ENCODE data around the gene PPP1R13B. TPM values are rescaled to one million over a fixed set of nuclear protein-coding genes. Genes with fewer than 3 reads are reported as not detected.
A peak's percentile ranks its signal among the peaks of the same experiment; 100 is the strongest.

The PPP1R13B gene
- total and polyA plus RNA-seq, 2 donors from 2014 or later, result 15.1 to 69.4 TPM

GRCh38 chr14:103727313-103727980 lies 119.9 kb downstream of the PPP1R13B start:
- FAIRE-seq (no peak), DNase-seq (peak; percentile 71 to 78 (median 74))
- H3K9ac ChIP-seq (ENCODE audit: low read length in 3 of 3), result no peak overlapping the region
- H3K36me3 ChIP-seq (ENCODE audit: control insufficient read depth in 2 of 3, insufficient read depth in 3 of 3, low read length in 3 of 3), result peaks cover 2 to 22% (median 4%) of the 10 kb centered on the region in 3 donors
- H3K27ac ChIP-seq (ENCODE audit: low read depth in 2 of 2, low read length in 2 of 2), result no peak overlapping the region
- no peaks in the 10 kb centered on the region for H3K9me3 ChIP-seq (ENCODE audit: control insufficient read depth in 2 of 3, insufficient read depth in 1 of 3, low read length in 3 of 3)
- H3K4me3 ChIP-seq (ENCODE audit: low read length in 3 of 3), result no peak overlapping the region
- no peaks in the 10 kb centered on the region for H3K27me3 ChIP-seq (ENCODE audit: control insufficient read depth, insufficient read depth, low read length)
- TF ChIP-seq, protein P1, sequence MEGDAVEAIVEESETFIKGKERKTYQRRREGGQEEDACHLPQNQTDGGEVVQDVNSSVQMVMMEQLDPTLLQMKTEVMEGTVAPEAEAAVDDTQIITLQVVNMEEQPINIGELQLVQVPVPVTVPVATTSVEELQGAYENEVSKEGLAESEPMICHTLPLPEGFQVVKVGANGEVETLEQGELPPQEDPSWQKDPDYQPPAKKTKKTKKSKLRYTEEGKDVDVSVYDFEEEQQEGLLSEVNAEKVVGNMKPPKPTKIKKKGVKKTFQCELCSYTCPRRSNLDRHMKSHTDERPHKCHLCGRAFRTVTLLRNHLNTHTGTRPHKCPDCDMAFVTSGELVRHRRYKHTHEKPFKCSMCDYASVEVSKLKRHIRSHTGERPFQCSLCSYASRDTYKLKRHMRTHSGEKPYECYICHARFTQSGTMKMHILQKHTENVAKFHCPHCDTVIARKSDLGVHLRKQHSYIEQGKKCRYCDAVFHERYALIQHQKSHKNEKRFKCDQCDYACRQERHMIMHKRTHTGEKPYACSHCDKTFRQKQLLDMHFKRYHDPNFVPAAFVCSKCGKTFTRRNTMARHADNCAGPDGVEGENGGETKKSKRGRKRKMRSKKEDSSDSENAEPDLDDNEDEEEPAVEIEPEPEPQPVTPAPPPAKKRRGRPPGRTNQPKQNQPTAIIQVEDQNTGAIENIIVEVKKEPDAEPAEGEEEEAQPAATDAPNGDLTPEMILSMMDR (IDR thresholded peaks at IDR 0.05; ENCODE audit: borderline replicate concordance, extremely low read depth, insufficient read depth), result peak; percentile 7
- intact Hi-C loops (cut with DNase I), result no loop called here
- H3K4me1 ChIP-seq (ENCODE audit: control insufficient read depth in 2 of 3, insufficient read depth in 2 of 3, low read depth in 1 of 3, low read length in 3 of 3), result peaks cover 0 to 7% (median 0%) of the 10 kb centered on the region in 3 donors

GRCh38 chr14:103726474-103726873 lies 120.9 kb downstream of the PPP1R13B start:
- H3K27me3 ChIP-seq (ENCODE audit: control insufficient read depth, insufficient read depth, low read length), result no peaks in the 10 kb centered on the region
- H3K9me3 ChIP-seq (ENCODE audit: control insufficient read depth in 2 of 3, insufficient read depth in 1 of 3, low read length in 3 of 3), result no peaks in the 10 kb centered on the region
- FAIRE-seq, result no peak
- H3K36me3 ChIP-seq (ENCODE audit: control insufficient read depth in 2 of 3, insufficient read depth in 3 of 3, low read length in 3 of 3), result peaks cover 2 to 22% (median 4%) of the 10 kb centered on the region in 3 donors
- H3K27ac ChIP-seq (ENCODE audit: low read depth in 2 of 2, low read length in 2 of 2), result no peak overlapping the region
- peaks cover 0 to 7% (median 0%) of the 10 kb centered on the region in 3 donors for H3K4me1 ChIP-seq (ENCODE audit: control insufficient read depth in 2 of 3, insufficient read depth in 2 of 3, low read depth in 1 of 3, low read length in 3 of 3)
- intact Hi-C loops (cut with DNase I), result no loop called here
- no peak overlapping the region for H3K9ac ChIP-seq (ENCODE audit: low read length in 3 of 3)
- TF ChIP-seq, protein P1 (IDR thresholded peaks at IDR 0.05; ENCODE audit: borderline replicate concordance, extremely low read depth, insufficient read depth), result no peak
- no peak for DNase-seq
- no peak overlapping the region for H3K4me3 ChIP-seq (ENCODE audit: low read length in 3 of 3)

DNA sequence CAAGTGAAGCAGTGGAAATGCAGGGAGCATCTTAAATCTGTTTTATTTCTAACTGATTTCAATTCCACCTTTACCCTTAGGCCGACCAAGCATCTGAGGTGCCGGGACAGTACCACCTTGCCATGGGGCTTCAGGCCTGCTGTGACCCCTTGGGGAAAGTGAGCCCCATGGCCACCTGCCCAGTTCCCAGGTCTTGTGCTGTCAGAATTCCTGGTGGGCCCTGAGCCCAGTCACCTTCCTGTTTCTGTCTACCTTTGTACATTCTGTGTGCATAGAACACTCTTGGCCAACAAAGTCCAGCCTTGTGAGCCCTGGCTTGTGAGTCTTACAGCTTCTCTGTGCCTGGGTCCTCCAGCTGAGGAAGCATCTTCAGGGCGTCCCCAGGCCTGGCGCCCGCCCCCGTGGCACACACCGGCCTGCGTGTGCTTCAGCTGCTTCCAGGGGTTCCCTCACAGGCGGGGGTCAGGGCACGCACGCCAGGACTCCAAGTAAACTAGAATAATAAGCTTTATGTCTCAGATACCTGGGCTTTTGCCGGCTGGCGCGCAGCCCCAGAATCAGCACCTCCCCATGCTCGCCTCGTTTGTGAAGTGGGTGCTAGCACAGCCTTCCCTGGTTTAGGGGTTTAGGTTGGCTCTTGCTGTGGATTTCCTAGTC lies 121.5 kb downstream of the PPP1R13B start:
- Histone ChIP-seq H3K36me3 (ENCODE audit: control insufficient read depth in 2 of 3, insufficient read depth in 3 of 3, low read length in 3 of 3) (peaks cover 2 to 22% (median 4%) of the 10 kb centered on the region in 3 donors), H3K4me3 (ENCODE audit: low read length in 3 of 3) (no peak overlapping the region), H3K27ac (ENCODE audit: low read depth in 2 of 2, low read length in 2 of 2) (no peak overlapping the region), H3K9ac (ENCODE audit: low read length in 3 of 3) (no peak overlapping the region), H3K9me3 (ENCODE audit: control insufficient read depth in 2 of 3, insufficient read depth in 1 of 3, low read length in 3 of 3) (no peaks in the 10 kb centered on the region), H3K4me1 (ENCODE audit: control insufficient read depth in 2 of 3, insufficient read depth in 2 of 3, low read depth in 1 of 3, low read length in 3 of 3) (peaks cover 0 to 7% (median 0%) of the 10 kb centered on the region in 3 donors), H3K27me3 (ENCODE audit: control insufficient read depth, insufficient read depth, low read length) (no peaks in the 10 kb centered on the region)
- DNase-seq (no peak), FAIRE-seq (no peak)
- TF ChIP-seq, protein P1 (IDR thresholded peaks at IDR 0.05; ENCODE audit: borderline replicate concordance, extremely low read depth, insufficient read depth), result no peak
- intact Hi-C loops (cut with DNase I), result no loop called here
